ENCODE data around the gene ZSCAN2.

ZSCAN2 gene

GRCh38 chr15:84611631-84612030, 10.8 kb downstream of the ZSCAN2 start:
- FAIRE-seq (no peak), DNase-seq (ENCODE audit: insufficient read length, low spot score) (no peak)
- TF ChIP-seq CTCF (IDR thresholded peaks at IDR 0.05; ENCODE audit: insufficient read depth, missing control alignments) = no peak

GRCh38 chr15:84616235-84616634, 15.4 kb downstream of the ZSCAN2 start:
- no peak for FAIRE-seq
- TF ChIP-seq CTCF (IDR thresholded peaks at IDR 0.05; ENCODE audit: insufficient read depth, missing control alignments) = no peak
- no peak for DNase-seq (ENCODE audit: insufficient read length, low spot score)

- no peak for TF ChIP-seq CTCF (IDR thresholded peaks at IDR 0.05; ENCODE audit: insufficient read depth, missing control alignments)
- FAIRE-seq (no peak), DNase-seq (ENCODE audit: insufficient read length, low spot score) (no peak)
These were observed 19.8 kb downstream of the ZSCAN2 start for GRCh38 chr15:84620626-84621025.

GRCh38 chr15:84621358-84621979, 20.7 kb downstream of the ZSCAN2 start:
- DNase-seq (ENCODE audit: insufficient read length, low spot score) (no peak), FAIRE-seq (no peak)
- TF ChIP-seq CTCF (IDR thresholded peaks at IDR 0.05; ENCODE audit: insufficient read depth, missing control alignments) = no peak

GRCh38 chr15:84624359-84624758, 23.6 kb downstream of the ZSCAN2 start:
- DNase-seq (ENCODE audit: insufficient read length, low spot score) (no peak), FAIRE-seq (no peak)
- no peak for TF ChIP-seq CTCF (IDR thresholded peaks at IDR 0.05; ENCODE audit: insufficient read depth, missing control alignments)

GRCh38 chr15:84625123-84625522, 24.3 kb downstream of the ZSCAN2 start:
- no peak for TF ChIP-seq CTCF (IDR thresholded peaks at IDR 0.05; ENCODE audit: insufficient read depth, missing control alignments)
- DNase-seq (ENCODE audit: insufficient read length, low spot score) (no peak), FAIRE-seq (no peak)

- no peak for FAIRE-seq
- no peak for TF ChIP-seq CTCF (IDR thresholded peaks at IDR 0.05; ENCODE audit: insufficient read depth, missing control alignments)
- no peak for DNase-seq (ENCODE audit: insufficient read length, low spot score)
These were observed 28.2 kb downstream of the ZSCAN2 start for GRCh38 chr15:84629033-84629432.

Data from D721Med (cell line).